Tongue (tissue), 2 donors: ENCODE data around the gene IRF2BPL. TPM values are rescaled to one million over a fixed set of nuclear protein-coding genes. Genes with fewer than 3 reads are reported as not detected.

Experiments
- DNase-seq: peaks from one replicate; pipeline ENCODE4 v3.0.0-alpha.2; 2015
- total RNA-seq: library from RNA; depleted of rRNA; stranded (reverse); fragments of >200 nt; gene quantifications from one replicate; pipeline ENCODE4 v1.2.3, GENCODE V29; 2014

IRF2BPL gene
- 47.7 TPM for total RNA-seq

- peak; percentile 99 for DNase-seq
Observed at GRCh38 chr14:77028384-77029231, at the start of gene IRF2BPL. IRF2BPL (minus strand) TSS chr14:77028708; CDS start chr14:77027792, 916 bp downstream.

GRCh38 chr14:77077040-77077439, 48.5 kb upstream of the IRF2BPL start:
- DNase-seq: no peak

GRCh38 chr14:77076113-77076631, 47.7 kb upstream of the IRF2BPL start:
- DNase-seq: peak; percentile 57

- DNase-seq: no peak
Observed at GRCh38 chr14:77074969-77075368, 46.5 kb upstream of the IRF2BPL start.

GRCh38 chr14:77071938-77072388, 43.5 kb upstream of the IRF2BPL start:
- no peak for DNase-seq

- no peak for DNase-seq
Observed at GRCh38 chr14:77069551-77069950, 41.0 kb upstream of the IRF2BPL start.

- no peak for DNase-seq
Observed at GRCh38 chr14:77068517-77069200, 40.2 kb upstream of the IRF2BPL start.

- peak; percentile 82 for DNase-seq
Observed at GRCh38 chr14:77067632-77068516, 39.4 kb upstream of the IRF2BPL start.

GRCh38 chr14:77066578-77067172, 38.2 kb upstream of the IRF2BPL start:
- DNase-seq: no peak

- no peak for DNase-seq
Observed at GRCh38 chr14:77065851-77066577, 37.5 kb upstream of the IRF2BPL start.

GRCh38 chr14:77064521-77065178, 36.1 kb upstream of the IRF2BPL start:
- peak; percentile 70 for DNase-seq

- peak; percentile 53 for DNase-seq
Observed at GRCh38 chr14:77063571-77064171, 35.2 kb upstream of the IRF2BPL start.

- no peak for DNase-seq
Observed at GRCh38 chr14:77062261-77062660, 33.8 kb upstream of the IRF2BPL start.

GRCh38 chr14:77061630-77062257, 33.2 kb upstream of the IRF2BPL start:
- DNase-seq: no peak

- peak; percentile 38 for DNase-seq
Observed at GRCh38 chr14:77059276-77059915, 30.9 kb upstream of the IRF2BPL start.

- no peak for DNase-seq
Observed at GRCh38 chr14:77058785-77059184, 30.3 kb upstream of the IRF2BPL start.

GRCh38 chr14:77058117-77058516, 29.6 kb upstream of the IRF2BPL start:
- DNase-seq: no peak

GRCh38 chr14:77055981-77056380, 27.5 kb upstream of the IRF2BPL start:
- DNase-seq: no peak

- no peak for DNase-seq
Observed at GRCh38 chr14:77055306-77055705, 26.8 kb upstream of the IRF2BPL start.
